ENCODE data around the gene MMD.

The MMD gene

DNA sequence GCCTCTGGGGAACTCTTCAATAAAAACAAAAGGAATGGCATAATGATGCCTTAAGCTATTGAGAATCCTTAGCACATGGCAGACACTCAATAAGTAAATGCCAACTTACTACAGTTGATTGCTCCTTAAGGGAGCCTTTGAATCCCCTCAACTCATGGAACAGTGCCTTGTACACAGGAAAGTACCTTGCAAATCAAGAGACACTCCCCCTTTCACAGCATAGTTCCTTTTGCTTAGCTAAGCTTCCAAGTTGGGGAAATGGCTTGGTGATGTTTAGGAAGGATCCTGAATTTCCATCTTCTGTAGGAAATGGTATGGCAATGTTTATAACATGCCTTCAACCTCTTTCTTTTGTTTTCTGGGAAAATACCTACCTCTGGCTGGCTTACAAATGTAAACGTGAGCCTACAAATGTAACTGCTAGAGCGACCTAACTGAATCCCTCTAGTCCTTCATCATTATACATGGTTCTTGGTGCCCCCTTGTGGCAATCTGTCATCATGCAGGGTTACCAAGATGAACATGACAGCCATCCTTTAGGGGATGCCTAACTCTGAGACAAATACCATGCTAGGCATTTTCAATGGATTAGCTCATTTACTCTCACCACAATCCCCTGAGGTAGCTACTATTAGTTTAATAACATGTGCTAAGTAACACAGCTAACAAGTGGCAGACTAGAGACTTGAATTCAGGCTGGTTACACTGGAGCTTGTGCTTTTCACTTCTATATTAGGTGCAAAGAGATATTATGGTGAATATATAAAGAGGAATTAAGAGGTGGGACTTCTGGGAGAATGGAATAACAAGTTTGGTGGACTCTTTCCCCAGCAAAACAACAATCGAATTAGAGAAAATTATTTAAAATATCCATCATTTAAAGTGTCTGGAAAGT is 65.0 kb downstream of the MMD start:
- H3K4me3 ChIP-seq (ENCODE audit: low read depth, low read length): no peak overlapping the region
- peak; percentile 82 for DNase-seq (ENCODE audit: low read depth)
- TF ChIP-seq, protein P1, sequence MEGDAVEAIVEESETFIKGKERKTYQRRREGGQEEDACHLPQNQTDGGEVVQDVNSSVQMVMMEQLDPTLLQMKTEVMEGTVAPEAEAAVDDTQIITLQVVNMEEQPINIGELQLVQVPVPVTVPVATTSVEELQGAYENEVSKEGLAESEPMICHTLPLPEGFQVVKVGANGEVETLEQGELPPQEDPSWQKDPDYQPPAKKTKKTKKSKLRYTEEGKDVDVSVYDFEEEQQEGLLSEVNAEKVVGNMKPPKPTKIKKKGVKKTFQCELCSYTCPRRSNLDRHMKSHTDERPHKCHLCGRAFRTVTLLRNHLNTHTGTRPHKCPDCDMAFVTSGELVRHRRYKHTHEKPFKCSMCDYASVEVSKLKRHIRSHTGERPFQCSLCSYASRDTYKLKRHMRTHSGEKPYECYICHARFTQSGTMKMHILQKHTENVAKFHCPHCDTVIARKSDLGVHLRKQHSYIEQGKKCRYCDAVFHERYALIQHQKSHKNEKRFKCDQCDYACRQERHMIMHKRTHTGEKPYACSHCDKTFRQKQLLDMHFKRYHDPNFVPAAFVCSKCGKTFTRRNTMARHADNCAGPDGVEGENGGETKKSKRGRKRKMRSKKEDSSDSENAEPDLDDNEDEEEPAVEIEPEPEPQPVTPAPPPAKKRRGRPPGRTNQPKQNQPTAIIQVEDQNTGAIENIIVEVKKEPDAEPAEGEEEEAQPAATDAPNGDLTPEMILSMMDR (IDR thresholded peaks at IDR 0.05; ENCODE audit: insufficient read depth, low read depth, low read length, missing control alignments): peak; percentile 89

DNA sequence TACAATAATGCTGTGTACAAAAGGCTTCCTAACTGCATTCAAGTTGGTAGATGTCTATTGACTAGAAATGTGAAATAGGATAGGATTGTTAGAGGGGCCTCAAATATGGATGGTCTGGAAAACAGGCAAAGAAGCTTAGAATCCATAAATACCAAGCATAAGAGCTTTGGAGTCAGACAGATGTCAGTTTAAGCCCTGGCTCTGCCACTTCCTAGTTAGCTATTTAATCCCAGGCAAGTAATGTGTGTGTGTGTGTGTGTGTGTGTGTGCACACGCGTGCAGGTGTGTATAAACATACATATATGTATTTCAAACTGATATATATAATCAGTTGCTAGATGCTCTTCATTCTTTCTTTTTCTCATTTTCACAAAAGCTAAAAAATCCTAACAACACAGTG is 66.7 kb downstream of the MMD start:
- DNase-seq (ENCODE audit: low read depth): no peak
- H3K4me3 ChIP-seq (ENCODE audit: low read depth, low read length): no peak overlapping the region
- TF ChIP-seq, protein P1 (IDR thresholded peaks at IDR 0.05; ENCODE audit: insufficient read depth, low read depth, low read length, missing control alignments): no peak

DNA sequence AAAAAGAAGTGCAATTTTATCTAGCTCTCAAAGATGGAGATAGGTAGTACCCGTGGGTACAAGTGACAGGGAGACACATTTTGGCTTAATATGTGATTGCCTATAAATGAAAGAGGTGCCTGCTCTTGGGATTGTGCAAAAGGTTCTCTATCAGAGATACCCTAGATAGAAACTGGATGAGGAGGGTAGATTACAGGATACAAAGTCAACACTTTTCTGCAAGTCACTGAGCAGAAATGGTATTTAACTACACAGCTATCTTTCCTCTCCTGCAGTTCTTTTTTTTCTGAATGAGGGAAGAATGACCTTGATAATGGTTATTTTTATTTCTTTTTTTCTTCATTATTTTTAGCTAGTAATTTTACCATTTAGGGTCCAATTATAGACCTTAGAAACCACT is 67.6 kb downstream of the MMD start:
- TF ChIP-seq, protein P1 (IDR thresholded peaks at IDR 0.05; ENCODE audit: insufficient read depth, low read depth, low read length, missing control alignments): no peak
- no peak for DNase-seq (ENCODE audit: low read depth)
- no peak overlapping the region for H3K4me3 ChIP-seq (ENCODE audit: low read depth, low read length)

DNA sequence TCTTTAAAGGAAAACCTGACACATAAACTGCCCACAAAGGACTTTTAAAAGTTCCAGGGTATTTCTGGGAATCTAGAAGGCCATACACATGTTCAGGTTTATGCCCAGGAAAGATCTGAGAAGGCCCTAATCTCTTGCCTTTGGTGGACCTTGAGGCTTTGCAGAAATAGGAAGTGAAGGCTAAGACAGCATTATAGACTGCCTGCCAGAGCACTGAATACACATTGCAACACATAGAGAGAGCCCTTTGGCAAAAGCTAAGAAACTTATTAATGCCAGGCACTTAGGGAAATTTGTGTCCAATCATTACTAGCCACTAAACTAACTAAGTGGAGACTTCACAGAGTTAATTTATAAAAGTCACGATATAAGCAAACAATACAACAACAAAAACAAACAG is 70.4 kb downstream of the MMD start:
- TF ChIP-seq, protein P1 (IDR thresholded peaks at IDR 0.05; ENCODE audit: insufficient read depth, low read depth, low read length, missing control alignments): no peak
- DNase-seq (ENCODE audit: low read depth): no peak
- no peak overlapping the region for H3K4me3 ChIP-seq (ENCODE audit: low read depth, low read length)

DNA sequence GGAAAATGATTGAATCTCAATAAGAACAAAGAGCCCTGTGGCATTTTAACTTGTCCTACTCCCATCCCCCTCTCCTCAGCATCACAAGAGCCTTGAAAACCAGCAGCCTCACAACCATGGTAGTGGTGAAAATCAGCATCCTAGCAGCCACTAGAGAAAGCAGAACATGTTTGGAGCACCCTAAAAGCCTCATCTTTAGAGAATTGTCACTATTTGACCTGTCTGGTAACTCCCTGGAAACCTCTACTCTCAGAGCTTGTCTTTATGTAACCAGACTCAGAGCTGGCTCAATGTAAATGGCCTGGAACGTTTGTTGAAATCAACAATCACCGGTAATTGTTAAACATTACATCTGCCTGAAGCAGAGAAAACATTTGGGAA is 70.8 kb downstream of the MMD start:
- TF ChIP-seq, protein P1 (IDR thresholded peaks at IDR 0.05; ENCODE audit: insufficient read depth, low read depth, low read length, missing control alignments): no peak
- H3K4me3 ChIP-seq (ENCODE audit: low read depth, low read length): no peak overlapping the region
- DNase-seq (ENCODE audit: low read depth): no peak

DNA sequence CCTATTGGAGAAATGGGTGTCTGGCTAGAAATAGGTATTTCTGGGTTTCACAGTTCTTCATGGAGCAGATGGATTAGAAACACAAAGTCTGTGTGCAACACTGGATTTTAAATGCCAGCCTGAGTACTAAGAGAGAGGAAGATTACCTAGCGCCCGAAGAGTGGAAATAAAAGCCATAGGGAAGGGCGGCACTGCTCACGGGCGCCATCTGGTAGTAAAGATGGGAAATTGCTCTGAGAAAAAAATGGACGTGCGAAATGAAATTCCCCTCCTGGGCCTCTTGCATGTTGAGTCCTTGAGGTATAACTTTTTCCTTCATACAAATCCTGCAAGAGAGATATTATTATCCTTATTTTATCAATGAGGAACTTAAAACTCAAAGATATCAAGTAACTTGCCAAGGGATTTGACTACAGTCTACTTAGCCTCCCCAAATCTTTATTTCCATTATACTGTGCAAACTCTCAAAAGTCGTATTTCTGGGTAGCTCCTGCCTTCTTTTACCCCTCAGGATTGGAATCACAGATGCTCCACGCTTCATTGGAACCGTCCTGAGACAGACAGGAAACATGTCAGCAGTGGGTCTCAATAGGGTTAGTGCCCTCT is 72.8 kb downstream of the MMD start:
- H3K4me3 ChIP-seq (ENCODE audit: low read depth, low read length): no peak overlapping the region
- TF ChIP-seq, protein P1 (IDR thresholded peaks at IDR 0.05; ENCODE audit: insufficient read depth, low read depth, low read length, missing control alignments): peak; percentile 81
- peak; percentile 57 for DNase-seq (ENCODE audit: low read depth)

Data from GM12865 (cell line).